GM12878 (cell line): Measurements from ENCODE around the gene ANKRD23. TPM values are rescaled to one million over a fixed set of nuclear protein-coding genes. Genes with fewer than 3 reads are reported as not detected.

ENCODE experiments used
- ATAC-seq: fragments of 200-7000 bp; cut with Tn5 transposase; 3 replicates; pipeline ENCODE4 v1.9.1; 2020; ENCODE audit warnings: mild to moderate bottlenecking, moderate library complexity
- BruUV-seq: library from RNA; stranded (reverse); fragments of 400-500 nt; replicated peaks from 2 replicates; lab custom pipeline; 2021; lab: Mats Ljungman, UMichigan
- CTCF ChIA-PET: fragments of 300-600 bp; sonication (Branson Sonifier 250); formaldehyde crosslinking; extraction: SDS; loops from one replicate; lab custom pipeline; 2021; ENCODE audit warnings: inconsistent platforms; lab: Yijun Ruan, JAX
- POLR2A ChIA-PET: fragments of 350-600 bp; formaldehyde crosslinking; extraction: SDS; loops from one replicate; lab custom pipeline; 2021; ENCODE audit warnings: inconsistent platforms; lab: Charles Lee
- RAD21 ChIA-PET: fragments of 300-600 bp; sonication (Branson Sonifier 250); formaldehyde crosslinking; loops from one replicate; lab custom pipeline; 2023; ENCODE audit warnings: antibody characterized with exemption; ENCODE audit not compliant: unreplicated experiment; lab: Charles Lee
- SMC1A ChIA-PET: fragments of 300-600 bp; sonication (Branson Sonifier 250); formaldehyde crosslinking; loops from one replicate; lab custom pipeline; 2023; ENCODE audit not compliant: unreplicated experiment, uncharacterized antibody; lab: Charles Lee
- DNase-seq: peaks from one replicate; pipeline ENCODE4 v3.0.0-alpha.2; 2011; ENCODE audit warnings: low read depth, low spot score
- FAIRE-seq: peaks from 3 replicates; lab custom pipeline; 2011; peaks lifted over from hg19 to GRCh38; lab: Jason Lieb, UNC
- H2AFZ ChIP-seq: 2 replicates; pipeline ENCODE4 v1.6.0; 2011; ENCODE audit warnings: low read depth, low read length, control low read depth; ENCODE audit not compliant: control insufficient read depth
- H3K27ac ChIP-seq: 2 replicates; pipeline ENCODE4 v1.5.1; 2011; ENCODE audit warnings: control low read depth; ENCODE audit not compliant: control insufficient read depth, insufficient read depth
- H3K27me3 ChIP-seq, 2 experiments: replicated peaks in 1 of 2; 2 replicates each; pipeline versions ENCODE4 v1.6.0 to v1.6.1; 2011; ENCODE audit warnings: low read length in 1 of 2; ENCODE audit not compliant: control insufficient read depth in 2 of 2, insufficient read depth in 2 of 2
- H3K36me3 ChIP-seq, 2 experiments: 2 replicates each; pipeline ENCODE4 v1.5.1; 2011; ENCODE audit warnings: low read length in 1 of 2; ENCODE audit not compliant: control insufficient read depth in 2 of 2, insufficient read depth in 2 of 2
- H3K4me1 ChIP-seq: 2 replicates; pipeline ENCODE4 v1.6.1; 2011; ENCODE audit warnings: mild to moderate bottlenecking, low read length, moderate library complexity, mixed read lengths; ENCODE audit not compliant: control insufficient read depth, insufficient read depth
- H3K4me2 ChIP-seq: 2 replicates; pipeline ENCODE4 v1.6.0; 2011; ENCODE audit warnings: control low read depth; ENCODE audit not compliant: control insufficient read depth, insufficient read depth
- H3K4me3 ChIP-seq: fragments of 200-600 bp; sonication (generic); 2 replicates; pipeline ENCODE4 v1.5.1; 2016
- H3K79me2 ChIP-seq: 2 replicates; pipeline ENCODE4 v1.6.0; 2011; ENCODE audit warnings: low read length; ENCODE audit not compliant: control insufficient read depth, insufficient read depth
- H3K9ac ChIP-seq: 2 replicates; pipeline ENCODE4 v1.8.0; 2011; ENCODE audit warnings: low read length, control low read depth, mixed read lengths; ENCODE audit not compliant: control insufficient read depth, insufficient read depth
- H3K9me3 ChIP-seq: replicated peaks from 3 replicates; pipeline ENCODE4 v1.5.1; 2011; ENCODE audit warnings: mild to moderate bottlenecking, low read length; ENCODE audit not compliant: control insufficient read depth, insufficient read depth
- H4K20me1 ChIP-seq: 2 replicates; pipeline ENCODE4 v1.6.0; 2011; ENCODE audit not compliant: control insufficient read depth, insufficient read depth
- ASH2L ChIP-seq: fragments of 300-600, 200-600 bp; sonication (generic); IDR thresholded peaks from 2 replicates; pipeline ENCODE4 v1.6.1; 2017; ENCODE audit warnings: low read depth, mild to moderate bottlenecking, borderline replicate concordance
- BCLAF1 ChIP-seq: fragments of 450-650 bp; IDR thresholded peaks from 2 replicates; pipeline ENCODE4 v1.6.1; 2017; ENCODE audit warnings: antibody characterized with exemption, mild to moderate bottlenecking, moderate library complexity
- CBFB ChIP-seq: IDR thresholded peaks from 2 replicates; pipeline ENCODE4 v1.6.1; 2016; ENCODE audit warnings: antibody characterized with exemption, low read depth
- CEBPB ChIP-seq, 2 experiments: fragments of 150-350 bp in 1 of 2; IDR thresholded peaks; 2 replicates each; pipeline ENCODE4 v1.6.1; 2012 to 2014; ENCODE audit warnings: low read depth in 2 of 2, low read length in 2 of 2, borderline replicate concordance in 1 of 2, inconsistent platforms in 1 of 2
- HDAC6 ChIP-seq: fragments of 200-600 bp; sonication (generic); IDR thresholded peaks from one replicate; pipeline ENCODE4 v1.8.0; 2017; ENCODE audit warnings: antibody characterized with exemption; ENCODE audit not compliant: unreplicated experiment
- KDM1A ChIP-seq: fragments of 200-600 bp; sonication (generic); IDR thresholded peaks from 2 replicates; pipeline ENCODE4 v1.6.1; 2016; ENCODE audit warnings: borderline replicate concordance
- NFIC ChIP-seq: IDR thresholded peaks from 2 replicates; pipeline ENCODE4 v1.6.1; 2012; ENCODE audit warnings: low read depth, mild to moderate bottlenecking, inconsistent platforms, low read length, moderate library complexity
- NR2C1 ChIP-seq: fragments of 450-650 bp; IDR thresholded peaks from 2 replicates; pipeline ENCODE4 v1.6.1; 2017; ENCODE audit warnings: antibody characterized with exemption, mild to moderate bottlenecking, moderate library complexity
- PAX5 ChIP-seq: IDR thresholded peaks from 2 replicates; pipeline ENCODE4 v1.6.1; 2011; ENCODE audit warnings: low read depth, low read length, borderline replicate concordance
- POLR2AphosphoS5 ChIP-seq: IDR thresholded peaks from 2 replicates; pipeline ENCODE4 v1.6.1; 2011; ENCODE audit warnings: mild to moderate bottlenecking, low read length, inconsistent platforms
- TAF1 ChIP-seq: IDR thresholded peaks from 2 replicates; pipeline ENCODE4 v1.6.1; 2011; ENCODE audit warnings: mild to moderate bottlenecking, low read depth, low read length, borderline replicate concordance
- TCF7 ChIP-seq: IDR thresholded peaks from 2 replicates; pipeline ENCODE4 v1.6.1; 2014; ENCODE audit warnings: antibody characterized with exemption, borderline replicate concordance
- ZNF622 ChIP-seq: fragments of 450-650 bp; IDR thresholded peaks from 2 replicates; pipeline ENCODE4 v1.6.1; 2017; ENCODE audit warnings: mild to moderate bottlenecking, inconsistent platforms
- ZZZ3 ChIP-seq: IDR thresholded peaks from 2 replicates; pipeline ENCODE4 v1.6.1; 2011; ENCODE audit warnings: low read depth; ENCODE audit not compliant: control insufficient read depth, insufficient read length
- WGBS: methylation state at CpG from one replicate; pipeline ENCODE4 v1.1.6; 2016; ENCODE audit warnings: low lambda C conversion rate; ENCODE audit not compliant: insufficient replicate concordance, insufficient coverage; ENCODE audit errors: missing lambda C conversion rate; 5-methylcytosine and 5-hydroxymethylcytosine counted together
- in situ Hi-C: fragments of 300-500 bp; cut with MboI; formaldehyde crosslinking; loops from 9 replicates; pipeline ENCODE4 v1.14.3; 2018; ENCODE audit warnings: mixed read lengths
- intact Hi-C: fragments of 100-400 bp; cut with micrococcal nuclease; formaldehyde crosslinking; loops from one replicate; pipeline ENCODE4 v1.14.2; 2022; ENCODE audit not compliant: unreplicated experiment
- polyA plus RNA-seq, 11 experiments: library from polyadenylated mRNA; depleted of rRNA in 4 of 11; unstranded in 6 of 11; stranded (reverse) in 5 of 11; fragments of >200 nt; fragmentation: Nextera tagmentation in 4 of 11; fragmentation: Illumina TruSeq in 1 of 11; extraction: Ambion mirVana in 4 of 11; extraction: Trizol in 1 of 11; gene quantifications; 1 replicate in 1 of 11; 2 replicates in 10 of 11; pipeline versions ENCODE4 v1.2.1 to v1.2.3, GENCODE V29; 2011 to 2016; ENCODE audit warnings: inconsistent platforms in 2 of 11, missing spikeins in 2 of 11, low read depth in 1 of 11
- total RNA-seq, 4 experiments: library from RNA; depleted of rRNA in 3 of 4; stranded (reverse); fragments of >200 nt in 3 of 4; fragmentation: Illumina TruSeq in 1 of 4; extraction: Trizol in 1 of 4; gene quantifications; 2 replicates each; pipeline versions ENCODE4 v1.2.1 to v1.2.3, GENCODE V29; 2013 to 2021

Gene ANKRD23
- total and polyA plus RNA-seq, 10 of the 15 experiments (the other 5 are each of a cell fraction or from before 2014, with no cell fraction given) = 0.34 to 5.3 (median 2.7) TPM

DNA sequence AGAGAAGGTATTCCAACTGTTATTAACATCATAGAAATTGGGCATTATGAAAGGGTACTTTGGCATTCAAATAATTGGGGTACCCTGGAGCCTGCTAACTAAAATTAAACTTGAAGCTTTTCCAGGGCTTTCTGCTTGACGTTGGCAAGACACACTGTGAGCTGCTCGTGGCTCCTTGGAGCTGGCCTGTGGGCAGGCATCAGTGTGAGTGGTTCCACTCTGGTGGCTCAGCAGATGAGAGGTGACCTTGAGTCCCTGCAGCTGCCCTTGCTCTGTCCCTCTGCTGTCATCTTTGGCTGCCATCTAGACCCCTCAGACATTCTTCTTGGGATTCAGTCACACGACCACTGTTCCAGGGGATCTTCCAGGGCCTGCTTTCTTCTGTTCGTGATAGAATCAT, 21.0 kb downstream of the ANKRD23 start:
- Histone ChIP-seq H3K4me1 (peaks cover 5% of the 10 kb centered on the region; the same call in 1 of the 2 replicates), H3K27ac (no peak overlapping the region), H3K9ac (no peak overlapping the region), H3K36me3 (peaks cover 0 to 7% of the 10 kb centered on the region in 2 experiments; a peak in 2 of 4 replicates), H3K27me3 (no peaks in the 10 kb centered on the region), H3K4me3 (no peak overlapping the region), H3K4me2 (no peak overlapping the region), H4K20me1 (peaks cover 5% of the 10 kb centered on the region; the same call in 1 of the 2 replicates), H2AFZ (no peak overlapping the region), H3K9me3 (no peaks in the 10 kb centered on the region), H3K79me2 (peaks cover 17% of the 10 kb centered on the region)
- SMC1A ChIA-PET = no interaction called here
- ATAC-seq = no peak
- no TSS peak for BruUV-seq
- intact Hi-C loops = no loop called here
- POLR2A ChIA-PET = no interaction called here
- no peak for TF ChIP-seq TCF7
- no peak for TF ChIP-seq NR2C1
- CTCF ChIA-PET = interaction anchor here (1.5 kb wide), 1 partner anchor 118 kb away, joined by 3 read pairs; no protein-coding TSS in a partner anchor
- DNase-seq = no peak
- FAIRE-seq = no peak
- RAD21 ChIA-PET = no interaction called here
- 84% methylated on average over 4 of the region's 4 CpGs for WGBS
- in situ Hi-C loops = no loop called here

DNA sequence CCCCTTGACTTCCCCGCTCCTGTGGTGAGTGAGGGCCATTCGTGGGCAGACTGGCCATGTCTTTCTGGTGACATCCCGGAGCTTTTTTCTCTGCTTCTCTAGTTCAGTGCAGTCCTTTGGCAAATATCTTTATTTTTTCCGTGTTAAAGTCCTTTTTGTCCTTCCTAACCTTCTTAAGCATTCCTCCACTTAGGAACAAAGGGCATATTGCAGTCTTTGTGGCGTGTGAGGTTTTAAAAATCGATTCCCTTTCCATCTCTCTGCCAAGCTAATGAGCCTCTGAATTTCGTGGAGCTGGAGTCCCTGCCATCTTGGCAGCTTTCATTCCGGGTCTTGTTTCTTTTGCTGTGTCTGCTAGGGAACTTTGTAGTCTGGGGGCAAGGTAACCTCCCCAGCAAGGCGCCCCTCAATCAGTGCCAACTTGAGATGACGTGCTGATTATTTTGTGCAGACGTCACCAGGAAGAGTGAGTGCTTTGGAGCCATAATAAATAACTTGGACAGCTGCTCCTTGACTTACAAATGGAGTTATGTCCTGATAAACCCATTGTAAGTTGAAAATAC, 22.6 kb downstream of the ANKRD23 start:
- 79% methylated on average over 11 of the region's 11 CpGs for WGBS
- H3K9me3 ChIP-seq = no peaks in the 10 kb centered on the region
- ChIA-PET CTCF (interaction anchor here (0.9 to 2.5 kb wide), 7 partner anchors 15 to 291 kb away, joined by 3 to 12 read pairs (median 5); partner anchors contain the start of gene ANKRD39), RAD21 (interaction anchor here (0.8 to 1.1 kb wide), 2 partner anchors 37 to 291 kb away, joined by 3 to 5 read pairs; partner anchors contain the start of gene ANKRD39), POLR2A (interaction anchor here (0.5 kb wide), 1 partner anchor 52 kb away, joined by 3 read pairs; no protein-coding TSS in a partner anchor), SMC1A (interaction anchor here (1.0 to 1.7 kb wide), 3 partner anchors 37 to 131 kb away, joined by 3 to 7 read pairs (median 4); partner anchors contain the start of gene ANKRD39)
- no TSS peak for BruUV-seq
- DNase-seq = no peak
- no peak overlapping the region for H3K27ac ChIP-seq
- peaks cover 27% of the 10 kb centered on the region for H3K79me2 ChIP-seq
- H3K4me3 ChIP-seq = peak overlapping the region; percentile 27
- peaks cover 12% of the 10 kb centered on the region for H3K4me1 ChIP-seq
- intact Hi-C loops = no loop called here
- no peak overlapping the region for H2AFZ ChIP-seq
- H3K4me2 ChIP-seq = peak overlapping the region; percentile 61; the same call in 1 of the 2 replicates
- H3K36me3 ChIP-seq = peaks cover 0 to 5% of the 10 kb centered on the region in 2 experiments; a peak in 2 of 4 replicates
- peaks cover 5% of the 10 kb centered on the region; the same call in 1 of the 2 replicates for H4K20me1 ChIP-seq
- H3K9ac ChIP-seq = no peak overlapping the region
- in situ Hi-C loops = no loop called here
- no peak for ATAC-seq
- no peak for FAIRE-seq
- H3K27me3 ChIP-seq = no peaks in the 10 kb centered on the region
- TF ChIP-seq ASH2L (no peak), CBFB (no peak), KDM1A (no peak), ZZZ3 (no peak), POLR2AphosphoS5 (no peak), NFIC (no peak), PAX5 (no peak), BCLAF1 (no peak), ZNF622 (no peak), TAF1 (no peak), CEBPB (IDR thresholded peaks at IDR 0.05; ENCODE audit: borderline replicate concordance in 1 of 2, low read depth in 2 of 2, low read length in 2 of 2) (no peak), HDAC6 (no peak)
